Ovary (tissue), 3 donors: ENCODE results near the gene AKAP9.

Source experiments
- CTCF ChIP-seq, 3 donors: fragments of 450-650 bp in 2 of 3; fragments of 200-600 bp in 1 of 3; IDR thresholded peaks; one replicate each; pipeline versions ENCODE4 v1.5.1 to v1.8.0; 2016 to 2022; ENCODE audit warnings: antibody characterized with exemption in 3 of 3, mild to moderate bottlenecking in 1 of 3
- EP300 ChIP-seq: sonication (generic); formaldehyde crosslinking; IDR thresholded peaks from one replicate; pipeline ENCODE4 v1.6.1; 2017; ENCODE audit warnings: antibody characterized with exemption
- POLR2A ChIP-seq: fragments of 450-650 bp; IDR thresholded peaks from one replicate; pipeline ENCODE4 v1.6.1; 2017; ENCODE audit warnings: antibody characterized with exemption, mild to moderate bottlenecking, moderate library complexity
- donor health status: DM: no; HTN: no; CAD: no.

- TF ChIP-seq CTCF (IDR thresholded peaks at IDR 0.05) (no peak), POLR2A (no peak), EP300 (no peak)
Measured at GRCh38 chr7:92043098-92043497, 102.4 kb downstream of the AKAP9 start.
